Liver (tissue), 9 donors: ENCODE data around the gene ENTHD1. TPM values are rescaled to one million over a fixed set of nuclear protein-coding genes. Genes with fewer than 3 reads are reported as not detected.

Experiments
- DNase-seq: peaks from one replicate; pipeline ENCODE4 v3.0.0-alpha.2; 2017; ENCODE audit warnings: low spot score
- H3K27ac ChIP-seq, 2 donors: one replicate each; pipeline ENCODE4 v1.7.0; 2013; ENCODE audit warnings: inconsistent platforms in 2 of 2, low read length in 2 of 2, control low read depth in 1 of 2, low read depth in 1 of 2, mild to moderate bottlenecking in 1 of 2
- H3K27me3 ChIP-seq, 4 donors: one replicate each; pipeline versions ENCODE4 v1.6.1 to v1.7.0; 2013; ENCODE audit warnings: low read length in 3 of 4, inconsistent platforms in 1 of 4, mild to moderate bottlenecking in 1 of 4, moderate library complexity in 1 of 4; ENCODE audit not compliant: control insufficient read depth in 4 of 4, insufficient read depth in 4 of 4
- H3K36me3 ChIP-seq, 4 donors: one replicate each; pipeline versions ENCODE4 v1.6.1 to v1.7.0; 2013; ENCODE audit warnings: low read length in 3 of 4, mild to moderate bottlenecking in 3 of 4, low read depth in 1 of 4, moderate library complexity in 1 of 4; ENCODE audit not compliant: control insufficient read depth in 4 of 4, insufficient read depth in 3 of 4
- H3K4me1 ChIP-seq, 4 donors: one replicate each; pipeline versions ENCODE4 v1.6.1 to v1.7.0; 2013; ENCODE audit warnings: low read length in 3 of 4, mild to moderate bottlenecking in 3 of 4, moderate library complexity in 1 of 4; ENCODE audit not compliant: control insufficient read depth in 4 of 4, insufficient read depth in 4 of 4
- H3K4me3 ChIP-seq, 3 donors: one replicate each; pipeline versions ENCODE4 v1.6.1 to v1.7.0; 2013; ENCODE audit warnings: low read length in 3 of 3, control low read depth in 1 of 3, low read depth in 1 of 3, mild to moderate bottlenecking in 1 of 3
- H3K9ac ChIP-seq, 2 donors: one replicate each; pipeline ENCODE4 v1.7.0; 2013; ENCODE audit warnings: low read length in 2 of 2, mild to moderate bottlenecking in 2 of 2, moderate library complexity in 2 of 2, control low read depth in 1 of 2, low read depth in 1 of 2
- H3K9me3 ChIP-seq, 4 donors: one replicate each; pipeline versions ENCODE4 v1.6.1 to v1.7.0; 2013; ENCODE audit warnings: low read length in 3 of 4; ENCODE audit not compliant: control insufficient read depth in 4 of 4
- ATF3 ChIP-seq: IDR thresholded peaks from 2 replicates; pipeline ENCODE4 v1.6.1; 2016; ENCODE audit warnings: antibody characterized with exemption
- CTCF ChIP-seq: fragments of 150-350 bp; IDR thresholded peaks from 2 replicates; pipeline ENCODE4 v1.5.1; 2017; ENCODE audit warnings: improper control_type of control experiment, low read depth, low read length; ENCODE audit not compliant: missing input control
- GABPA ChIP-seq, 2 donors: IDR thresholded peaks in 1 of 2; conservative IDR thresholded peaks in 1 of 2; 2 replicates each; pipeline ENCODE4 v1.6.1; 2016; ENCODE audit warnings: antibody characterized with exemption in 2 of 2, mild to moderate bottlenecking in 1 of 2, moderate library complexity in 1 of 2
- JUND ChIP-seq, 2 donors: IDR thresholded peaks; 2 replicates each; pipeline ENCODE4 v1.6.1; 2016; ENCODE audit warnings: antibody characterized with exemption in 2 of 2
- NR2F2 ChIP-seq: IDR thresholded peaks from 2 replicates; pipeline ENCODE4 v1.6.1; 2016; ENCODE audit warnings: antibody characterized with exemption
- RAD21 ChIP-seq, 2 donors: IDR thresholded peaks; 2 replicates each; pipeline ENCODE4 v1.6.1; 2016; ENCODE audit warnings: antibody characterized with exemption in 2 of 2, mild to moderate bottlenecking in 2 of 2
- REST ChIP-seq: IDR thresholded peaks from 2 replicates; pipeline ENCODE4 v1.6.1; 2016; ENCODE audit warnings: antibody characterized with exemption, mild to moderate bottlenecking
- RXRA ChIP-seq, 2 donors: IDR thresholded peaks; 2 replicates each; pipeline ENCODE4 v1.6.1; 2017 to 2018; ENCODE audit warnings: antibody characterized with exemption in 2 of 2, mild to moderate bottlenecking in 1 of 2
- WGBS: extraction: QIAGEN DNeasy Blood & Tissue Kit; methylation state at CpG from one replicate; pipeline ENCODE4 v1.1.7; 2013; 5-methylcytosine and 5-hydroxymethylcytosine counted together
- polyA plus RNA-seq, 2 donors: library from polyadenylated mRNA; stranded (reverse) in 1 of 2; unstranded in 1 of 2; fragments of 200-250 nt in 1 of 2; fragments of >200 nt in 1 of 2; fragmentation: Nextera tagmentation in 1 of 2; extraction: Ambion mirVana in 1 of 2; gene quantifications; one replicate each; pipeline versions ENCODE4 v1.2.1 to v1.2.3, GENCODE V29; 2013 to 2015
- total RNA-seq, 2 donors: library from RNA; depleted of rRNA; stranded (reverse); fragments of >200 nt; gene quantifications; one replicate each; pipeline ENCODE4 v1.2.3, GENCODE V29; 2014
- donor health status: healthy.
- donor health status: healthy.
- donor health status: healthy.
- donor health status: healthy.
- donor health status: healthy.

The ENTHD1 gene
- total and polyA plus RNA-seq, 4 donors = not detected

GRCh38 chr22:39907605-39908097 lies 14.1 kb upstream of the ENTHD1 start:
- Histone ChIP-seq H3K36me3 (no peaks in the 10 kb centered on the region), H3K27me3 (peaks cover 0 to 2% (median 0%) of the 10 kb centered on the region in 4 donors), H3K9me3 (no peaks in the 10 kb centered on the region), H3K27ac (no peak overlapping the region), H3K4me3 (no peak overlapping the region), H3K9ac (no peak overlapping the region), H3K4me1 (no peaks in the 10 kb centered on the region)
- 83% methylated on average over 9 of the region's 9 CpGs for WGBS
- TF ChIP-seq RAD21 (IDR thresholded peaks at IDR 0.05) = no peak
- no peak for TF ChIP-seq RXRA (IDR thresholded peaks at IDR 0.05)
- DNase-seq = no peak

GRCh38 chr22:39907047-39907446 lies 13.5 kb upstream of the ENTHD1 start:
- WGBS = 85% methylated on average over 6 of the region's 6 CpGs

More at GRCh38 chr22:39907047-39907446, 13.5 kb upstream of the ENTHD1 start:
- peaks cover 0 to 2% (median 0%) of the 10 kb centered on the region in 4 donors for H3K27me3 ChIP-seq
- no peak overlapping the region for H3K9ac ChIP-seq
- no peak overlapping the region for H3K4me3 ChIP-seq
- H3K4me1 ChIP-seq = no peaks in the 10 kb centered on the region
- H3K27ac ChIP-seq = no peak overlapping the region
- no peak for TF ChIP-seq REST
- no peak for TF ChIP-seq NR2F2
- no peak for TF ChIP-seq GABPA (IDR thresholded peaks at IDR 0.05 in 1 of 2, conservative IDR thresholded peaks at IDR 0.05 in 1 of 2)
- no peak for TF ChIP-seq JUND (IDR thresholded peaks at IDR 0.05)
- no peak for TF ChIP-seq CTCF
- no peak for TF ChIP-seq ATF3
- no peaks in the 10 kb centered on the region for H3K9me3 ChIP-seq
- no peak for DNase-seq
- no peaks in the 10 kb centered on the region for H3K36me3 ChIP-seq
